OCI-LY3 (cell line): Measurements from ENCODE around the gene CCDC38.

Experiments used
- EZH2phosphoT487 ChIP-seq: fragments of 200-600 bp; shearing (Covaris generic); IDR thresholded peaks from 2 replicates; pipeline ENCODE4 v1.6.1; 2018; ENCODE audit warnings: antibody characterized with exemption, mixed run types, low read depth
- TF ChIP-seq, protein P1 (sequence below): fragments of 200-600, 300-600 bp; sonication (generic); IDR thresholded peaks from 2 replicates; pipeline ENCODE4 v1.5.1; 2014; ENCODE audit warnings: antibody characterized with exemption, low read length, low read depth

DNA sequence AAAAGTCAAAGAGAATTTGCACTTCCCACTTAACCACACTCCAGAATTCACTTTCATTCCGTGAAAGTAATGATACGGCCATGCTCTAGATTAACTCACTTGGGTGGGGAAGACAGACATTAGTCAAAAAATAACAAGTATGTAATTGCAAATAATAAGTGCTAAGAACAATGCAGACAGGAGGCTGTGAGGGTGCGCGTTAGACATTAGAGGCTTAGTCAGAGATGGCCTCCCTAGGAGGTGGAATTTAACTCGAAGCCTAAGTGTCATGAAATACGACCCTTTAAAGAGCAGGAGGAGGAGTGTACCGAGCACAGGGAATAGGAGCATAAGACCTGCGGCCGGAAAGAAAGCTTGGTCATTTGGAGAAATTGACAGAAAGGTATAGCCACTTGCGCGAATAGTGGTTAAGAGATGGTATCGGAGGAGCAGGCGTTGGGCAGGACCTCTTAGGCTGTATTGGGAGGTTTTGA lies 83.0 kb downstream of the CCDC38 start:
- TF ChIP-seq, protein P1, sequence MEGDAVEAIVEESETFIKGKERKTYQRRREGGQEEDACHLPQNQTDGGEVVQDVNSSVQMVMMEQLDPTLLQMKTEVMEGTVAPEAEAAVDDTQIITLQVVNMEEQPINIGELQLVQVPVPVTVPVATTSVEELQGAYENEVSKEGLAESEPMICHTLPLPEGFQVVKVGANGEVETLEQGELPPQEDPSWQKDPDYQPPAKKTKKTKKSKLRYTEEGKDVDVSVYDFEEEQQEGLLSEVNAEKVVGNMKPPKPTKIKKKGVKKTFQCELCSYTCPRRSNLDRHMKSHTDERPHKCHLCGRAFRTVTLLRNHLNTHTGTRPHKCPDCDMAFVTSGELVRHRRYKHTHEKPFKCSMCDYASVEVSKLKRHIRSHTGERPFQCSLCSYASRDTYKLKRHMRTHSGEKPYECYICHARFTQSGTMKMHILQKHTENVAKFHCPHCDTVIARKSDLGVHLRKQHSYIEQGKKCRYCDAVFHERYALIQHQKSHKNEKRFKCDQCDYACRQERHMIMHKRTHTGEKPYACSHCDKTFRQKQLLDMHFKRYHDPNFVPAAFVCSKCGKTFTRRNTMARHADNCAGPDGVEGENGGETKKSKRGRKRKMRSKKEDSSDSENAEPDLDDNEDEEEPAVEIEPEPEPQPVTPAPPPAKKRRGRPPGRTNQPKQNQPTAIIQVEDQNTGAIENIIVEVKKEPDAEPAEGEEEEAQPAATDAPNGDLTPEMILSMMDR, result no peak
- TF ChIP-seq EZH2phosphoT487, result no peak
